Measurements from ENCODE around the gene SH3GL3. TPM values are rescaled to one million over a fixed set of nuclear protein-coding genes. Genes with fewer than 3 reads are reported as not detected.

Gene SH3GL3
- total RNA-seq, 4 donors from 2014 or later: 0.84 to 1.1 (median 0.97) TPM; not detected in 1

- TF ChIP-seq CTCF (IDR thresholded peaks at IDR 0.05) (no peak), POLR2A (IDR thresholded peaks at IDR 0.05) (no peak)
- no peak for DNase-seq (ENCODE audit: low spot score in 2 of 2)
- no peak overlapping the region for H3K4me3 ChIP-seq (ENCODE audit: low read depth, poor library complexity, severe bottlenecking)
- intact Hi-C loops (cut with DNase I; ENCODE audit: low total_unique reads): no loop called here
- 64 to 69% methylated on average over 4 of the region's 4 CpGs for WGBS, 2 donors
Observed at GRCh38 chr15:83504365-83504764, 57.2 kb downstream of the SH3GL3 start.

- intact Hi-C loops (cut with DNase I; ENCODE audit: low total_unique reads): no loop called here
- TF ChIP-seq POLR2A (IDR thresholded peaks at IDR 0.05) (no peak), CTCF (IDR thresholded peaks at IDR 0.05) (no peak)
- no peak overlapping the region for H3K4me3 ChIP-seq (ENCODE audit: low read depth, poor library complexity, severe bottlenecking)
- WGBS, 2 donors: 78 to 82% methylated on average over 4 of the region's 4 CpGs
- DNase-seq (ENCODE audit: low spot score in 2 of 2): no peak
Observed at GRCh38 chr15:83510001-83510400, 62.9 kb downstream of the SH3GL3 start.

GRCh38 chr15:83512459-83512858, 65.3 kb downstream of the SH3GL3 start:
- no peak overlapping the region for H3K4me3 ChIP-seq (ENCODE audit: low read depth, poor library complexity, severe bottlenecking)
- TF ChIP-seq POLR2A (IDR thresholded peaks at IDR 0.05): no peak
- no peak for TF ChIP-seq CTCF (IDR thresholded peaks at IDR 0.05)
- no peak for DNase-seq (ENCODE audit: low spot score in 2 of 2)
- 78 to 79% methylated on average over 8 of the region's 8 CpGs for WGBS, 2 donors
- intact Hi-C loops (cut with DNase I; ENCODE audit: low total_unique reads): no loop called here

GRCh38 chr15:83514584-83514983, 67.4 kb downstream of the SH3GL3 start:
- intact Hi-C loops (cut with DNase I; ENCODE audit: low total_unique reads): no loop called here
- no peak overlapping the region for H3K4me3 ChIP-seq (ENCODE audit: low read depth, poor library complexity, severe bottlenecking)
- WGBS, 2 donors: 80% methylated on average over 4 of the region's 4 CpGs
- no peak for DNase-seq (ENCODE audit: low spot score in 2 of 2)
- TF ChIP-seq POLR2A (IDR thresholded peaks at IDR 0.05) (no peak), CTCF (IDR thresholded peaks at IDR 0.05) (no peak)

GRCh38 chr15:83515164-83515563, 68.0 kb downstream of the SH3GL3 start:
- no peak for DNase-seq (ENCODE audit: low spot score in 2 of 2)
- intact Hi-C loops (cut with DNase I; ENCODE audit: low total_unique reads): no loop called here
- TF ChIP-seq CTCF (IDR thresholded peaks at IDR 0.05): no peak
- no peak for TF ChIP-seq POLR2A (IDR thresholded peaks at IDR 0.05)
- no peak overlapping the region for H3K4me3 ChIP-seq (ENCODE audit: low read depth, poor library complexity, severe bottlenecking)
- WGBS, 2 donors: 50 to 61% methylated on average over 4 of the region's 4 CpGs

- WGBS, 2 donors: 79 to 88% methylated on average over 2 of the region's 2 CpGs
- intact Hi-C loops (cut with DNase I; ENCODE audit: low total_unique reads): no loop called here
- DNase-seq (ENCODE audit: low spot score in 2 of 2): no peak
- H3K4me3 ChIP-seq (ENCODE audit: low read depth, poor library complexity, severe bottlenecking): no peak overlapping the region
- TF ChIP-seq CTCF (IDR thresholded peaks at IDR 0.05) (no peak), POLR2A (IDR thresholded peaks at IDR 0.05) (no peak)
Observed at GRCh38 chr15:83516935-83517334, 69.8 kb downstream of the SH3GL3 start.

Measured in lower leg skin (tissue), 4 donors.